Measurements from ENCODE around the gene POLA2. TPM values are rescaled to one million over a fixed set of nuclear protein-coding genes. Genes with fewer than 3 reads are reported as not detected.

POLA2 gene
- total and polyA plus RNA-seq, 9 of the 15 experiments (the other 6 are each of a cell fraction or from before 2014, with no cell fraction given), result 2.7 to 134 (median 44.4) TPM

DNA sequence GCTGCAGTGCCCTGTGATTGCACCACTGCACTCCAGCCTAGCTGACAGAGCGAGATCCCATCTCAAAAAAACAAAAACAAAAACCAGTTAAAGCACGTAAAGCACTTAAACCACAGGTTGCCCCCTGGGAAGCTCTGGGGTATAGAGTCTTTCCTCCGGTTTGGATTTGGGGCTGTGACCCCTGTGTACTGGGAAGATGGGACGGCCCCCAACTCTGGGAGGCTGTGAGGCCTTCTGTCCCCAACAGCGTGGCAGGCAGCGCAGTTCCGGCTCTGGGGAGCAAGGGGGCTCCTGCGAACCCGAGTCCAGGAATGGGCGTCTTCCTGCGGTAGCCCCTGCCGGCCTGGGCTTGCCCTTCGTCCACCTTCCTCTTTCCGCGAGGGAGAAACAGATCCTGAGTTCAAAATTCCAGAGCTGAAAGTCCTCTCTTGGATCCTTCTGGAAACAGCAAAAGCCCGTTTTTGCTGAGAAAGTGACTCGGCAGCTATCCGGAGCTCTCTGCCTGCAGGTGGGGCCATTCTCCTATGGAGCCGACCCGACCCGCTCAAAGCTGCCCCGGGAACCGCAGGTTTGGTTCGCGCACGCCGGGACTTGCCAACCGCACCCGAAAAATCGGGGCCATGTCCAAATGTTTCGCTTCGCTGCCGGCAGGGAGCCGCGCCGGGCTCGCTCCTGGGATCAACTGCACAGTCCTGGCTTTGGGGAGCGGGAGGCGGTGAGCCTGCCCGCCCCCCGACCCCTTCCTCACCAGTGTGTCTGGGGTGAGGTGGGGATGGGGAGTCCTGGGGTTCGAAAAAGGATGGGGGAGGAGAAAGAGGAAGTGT lies 36.3 kb upstream of the POLA2 start (continued):
- TF ChIP-seq, protein P1, sequence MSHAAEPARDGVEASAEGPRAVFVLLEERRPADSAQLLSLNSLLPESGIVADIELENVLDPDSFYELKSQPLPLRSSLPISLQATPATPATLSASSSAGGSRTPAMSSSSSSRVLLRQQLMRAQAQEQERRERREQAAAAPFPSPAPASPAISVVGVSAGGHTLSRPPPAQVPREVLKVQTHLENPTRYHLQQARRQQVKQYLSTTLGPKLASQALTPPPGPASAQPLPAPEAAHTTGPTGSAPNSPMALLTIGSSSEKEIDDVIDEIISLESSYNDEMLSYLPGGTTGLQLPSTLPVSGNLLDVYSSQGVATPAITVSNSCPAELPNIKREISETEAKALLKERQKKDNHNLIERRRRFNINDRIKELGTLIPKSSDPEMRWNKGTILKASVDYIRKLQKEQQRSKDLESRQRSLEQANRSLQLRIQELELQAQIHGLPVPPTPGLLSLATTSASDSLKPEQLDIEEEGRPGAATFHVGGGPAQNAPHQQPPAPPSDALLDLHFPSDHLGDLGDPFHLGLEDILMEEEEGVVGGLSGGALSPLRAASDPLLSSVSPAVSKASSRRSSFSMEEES (CRISPR knock-in tag; IDR thresholded peaks at IDR 0.05), result no peak
- TF ChIP-seq EGR1 (conservative IDR thresholded peaks at IDR 0.05) (no peak), SPI1 (IDR thresholded peaks at IDR 0.05; ENCODE audit: borderline replicate concordance, low read depth, low read length) (peak; percentile 16), ETV1 (tag; conservative IDR thresholded peaks at IDR 0.05; ENCODE audit: low read depth) (peak; percentile 61; the same call in 1 of the 2 replicates), XRCC3 (IDR thresholded peaks at IDR 0.05) (no peak), KAT2B (IDR thresholded peaks at IDR 0.05; ENCODE audit: low read depth, low read length) (no peak), ASH1L (IDR thresholded peaks at IDR 0.05; ENCODE audit: borderline replicate concordance, low read depth, partially characterized antibody) (no peak), CREBBP (IDR thresholded peaks at IDR 0.05; ENCODE audit: low read depth, low read length) (no peak), FUS (optimal IDR thresholded peaks at IDR 0.05; ENCODE audit: low read depth, low read length) (no peak), GATAD2A (IDR thresholded peaks at IDR 0.05) (peak; percentile 36; the same call in 1 of the 2 replicates), RB1 (IDR thresholded peaks at IDR 0.05; ENCODE audit: low read depth) (0 out of 2 replicates have a peak, but pooled peaks have one; percentile 36), ZSCAN32 (CRISPR knock-in tag; IDR thresholded peaks at IDR 0.05) (no peak), KDM2B (CRISPR knock-in tag; IDR thresholded peaks at IDR 0.05) (peak; percentile 12; the same call in 1 of the 2 replicates), POLR2B (IDR thresholded peaks at IDR 0.05; ENCODE audit: low read depth, partially characterized antibody) (no peak), ZNF184 (CRISPR knock-in tag; IDR thresholded peaks at IDR 0.05) (no peak), NFRKB (IDR thresholded peaks at IDR 0.05; ENCODE audit: low read depth) (0 out of 2 replicates have a peak, but pooled peaks have one; percentile 16), FOXP1 (CRISPR knock-in tag; IDR thresholded peaks at IDR 0.05) (no peak), ETV6 (IDR thresholded peaks at IDR 0.05; ENCODE audit: borderline replicate concordance in 1 of 2, low read depth in 2 of 2, low read length in 1 of 2) (no peak), ETV6 (CRISPR knock-in tag; IDR thresholded peaks at IDR 0.05; ENCODE audit: borderline replicate concordance) (no peak), GABPB1 (CRISPR knock-in tag; IDR thresholded peaks at IDR 0.05) (peak; percentile 62), PHF20 (IDR thresholded peaks at IDR 0.05; ENCODE audit: partially characterized antibody) (no peak), TEAD1 (CRISPR knock-in tag; IDR thresholded peaks at IDR 0.05) (0 out of 4 replicates have a peak, but pooled peaks of 1 of the 2 experiments have one; percentile 24), CREM (IDR thresholded peaks at IDR 0.05; ENCODE audit: low read depth) (no peak)
- TF ChIP-seq, protein P2, sequence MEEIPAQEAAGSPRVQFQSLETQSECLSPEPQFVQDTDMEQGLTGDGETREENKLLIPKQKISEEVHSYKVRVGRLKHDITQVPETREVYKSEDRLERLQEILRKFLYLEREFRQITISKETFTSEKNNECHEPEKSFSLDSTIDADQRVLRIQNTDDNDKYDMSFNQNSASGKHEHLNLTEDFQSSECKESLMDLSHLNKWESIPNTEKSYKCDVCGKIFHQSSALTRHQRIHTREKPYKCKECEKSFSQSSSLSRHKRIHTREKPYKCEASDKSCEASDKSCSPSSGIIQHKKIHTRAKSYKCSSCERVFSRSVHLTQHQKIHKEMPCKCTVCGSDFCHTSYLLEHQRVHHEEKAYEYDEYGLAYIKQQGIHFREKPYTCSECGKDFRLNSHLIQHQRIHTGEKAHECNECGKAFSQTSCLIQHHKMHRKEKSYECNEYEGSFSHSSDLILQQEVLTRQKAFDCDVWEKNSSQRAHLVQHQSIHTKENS (CRISPR knock-in tag; IDR thresholded peaks at IDR 0.05), result no peak
- TF ChIP-seq, protein P3, sequence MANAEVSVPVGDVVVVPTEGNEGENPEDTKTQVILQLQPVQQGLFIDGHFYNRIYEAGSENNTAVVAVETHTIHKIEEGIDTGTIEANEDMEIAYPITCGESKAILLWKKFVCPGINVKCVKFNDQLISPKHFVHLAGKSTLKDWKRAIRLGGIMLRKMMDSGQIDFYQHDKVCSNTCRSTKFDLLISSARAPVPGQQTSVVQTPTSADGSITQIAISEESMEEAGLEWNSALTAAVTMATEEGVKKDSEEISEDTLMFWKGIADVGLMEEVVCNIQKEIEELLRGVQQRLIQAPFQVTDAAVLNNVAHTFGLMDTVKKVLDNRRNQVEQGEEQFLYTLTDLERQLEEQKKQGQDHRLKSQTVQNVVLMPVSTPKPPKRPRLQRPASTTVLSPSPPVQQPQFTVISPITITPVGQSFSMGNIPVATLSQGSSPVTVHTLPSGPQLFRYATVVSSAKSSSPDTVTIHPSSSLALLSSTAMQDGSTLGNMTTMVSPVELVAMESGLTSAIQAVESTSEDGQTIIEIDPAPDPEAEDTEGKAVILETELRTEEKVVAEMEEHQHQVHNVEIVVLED (CRISPR knock-in tag; IDR thresholded peaks at IDR 0.05), result no peak
